Stimulated activated CD8-positive, alpha-beta memory T cell treated with anti-CD3 and anti-CD28 coated beads, Interleukin-7, amount 100 ng/mL, for 48 hours (primary cell): ENCODE measurements around the gene LCOR.
"Not testable (repeated sequence)": the region's sequence is repeated elsewhere in the genome, so short reads cannot be mapped to it uniquely, and the experiment has no call there.

Experiments used
- DNase-seq, 2 donors: peaks; one replicate each; pipeline ENCODE4 v3.0.0-alpha.2; 2020; ENCODE audit warnings: low read depth in 1 of 2; ENCODE audit errors: extremely low read depth in 1 of 2

LCOR gene

GRCh38 chr10:96924861-96925260 lies 92.8 kb downstream of the LCOR start:
- no peak for DNase-seq

- DNase-seq, result no peak
Measured at GRCh38 chr10:96930469-96930868, 98.4 kb downstream of the LCOR start.

GRCh38 chr10:96935148-96935547 lies 103.0 kb downstream of the LCOR start:
- DNase-seq, result no peak

- DNase-seq, result no peak
Measured at GRCh38 chr10:96935810-96936209, 103.7 kb downstream of the LCOR start.

- not testable (repeated sequence) for DNase-seq
Measured at GRCh38 chr10:96943161-96943560, 111.1 kb downstream of the LCOR start.

- DNase-seq, result no peak
Measured at GRCh38 chr10:96947036-96947435, 114.9 kb downstream of the LCOR start.

GRCh38 chr10:96949039-96949683 lies 117.1 kb downstream of the LCOR start:
- DNase-seq, result no peak

- DNase-seq, result no peak
Measured at GRCh38 chr10:96951954-96952353, 119.9 kb downstream of the LCOR start.

- no peak for DNase-seq
Measured at GRCh38 chr10:96955794-96956193, 123.7 kb downstream of the LCOR start.

GRCh38 chr10:96958071-96958470 lies 126.0 kb downstream of the LCOR start:
- no peak for DNase-seq

GRCh38 chr10:96959733-96960132 lies 127.6 kb downstream of the LCOR start:
- no peak for DNase-seq

- no peak for DNase-seq
Measured at GRCh38 chr10:96960872-96961271, 128.8 kb downstream of the LCOR start.

GRCh38 chr10:96964131-96964530 lies 132.0 kb downstream of the LCOR start:
- DNase-seq, result no peak

GRCh38 chr10:96967847-96968246 lies 135.7 kb downstream of the LCOR start:
- no peak for DNase-seq

GRCh38 chr10:96968682-96969423 lies 136.8 kb downstream of the LCOR start:
- DNase-seq, result no peak

GRCh38 chr10:96971324-96971723 lies 139.2 kb downstream of the LCOR start:
- DNase-seq, result no peak

GRCh38 chr10:96972264-96972663 lies 140.2 kb downstream of the LCOR start:
- DNase-seq, result no peak

GRCh38 chr10:96973809-96974747 lies 142.0 kb downstream of the LCOR start:
- no peak for DNase-seq

- no peak for DNase-seq
Measured at GRCh38 chr10:96975136-96975535, 143.0 kb downstream of the LCOR start.

- DNase-seq, result no peak
Measured at GRCh38 chr10:96978621-96979154, 146.6 kb downstream of the LCOR start.
